HEK293 (cell line): ENCODE measurements around the gene SLC35F3.
A peak's percentile ranks its signal among the peaks of the same experiment; 100 is the strongest.

ENCODE experiments used
- CTCF ChIA-PET: fragments of 350-600 bp; formaldehyde crosslinking; extraction: SDS; loops from one replicate; lab custom pipeline; 2021; ENCODE audit warnings: antibody characterized with exemption; lab: Yijun Ruan, JAX
- POLR2A ChIA-PET: fragments of 300-600 bp; formaldehyde crosslinking; extraction: SDS; loops from one replicate; lab custom pipeline; 2020; ENCODE audit warnings: antibody characterized with exemption, inconsistent platforms; lab: Yijun Ruan, JAX
- H3K27ac ChIP-seq: fragments of 200-500 bp; sonication (Bioruptor generic); 2 replicates; pipeline ENCODE4 v1.5.1; 2014; ENCODE audit warnings: low read depth, low read length, control low read depth, inconsistent platforms; ENCODE audit errors: extremely low read depth
- H3K36me3 ChIP-seq, 2 experiments: fragments of 200-500 bp in 1 of 2; sonication (Bioruptor generic) in 1 of 2; 1 replicate in 1 of 2; 2 replicates in 1 of 2; pipeline ENCODE4 v1.5.1; 2014 to 2017; ENCODE audit warnings: inconsistent platforms in 2 of 2, low read length in 2 of 2; ENCODE audit not compliant: control insufficient read depth in 2 of 2, insufficient read depth in 1 of 2
- H3K4me1 ChIP-seq: fragments of 200-500 bp; sonication (Bioruptor generic); 2 replicates; pipeline ENCODE4 v1.5.1; 2014; ENCODE audit warnings: mild to moderate bottlenecking, low read length, inconsistent platforms; ENCODE audit not compliant: control insufficient read depth, insufficient read depth
- H3K4me3 ChIP-seq: 2 replicates; pipeline ENCODE4 v1.5.1; 2011; ENCODE audit warnings: low read depth, mild to moderate bottlenecking, control low read depth, low read length, moderate library complexity
- H3K9me3 ChIP-seq: fragments of 200-500 bp; sonication (Bioruptor generic); 2 replicates; pipeline ENCODE4 v1.5.1; 2014; ENCODE audit warnings: low read depth, low read length, inconsistent platforms; ENCODE audit not compliant: control insufficient read depth, insufficient read depth
- ATF2 ChIP-seq: fragments of 450-650 bp; formaldehyde crosslinking; IDR thresholded peaks from 2 replicates; pipeline ENCODE4 v1.5.1; 2016; ENCODE audit warnings: missing biosample characterization, missing genetic modification characterization, low read depth
- HIC1 ChIP-seq: fragments of 450-650 bp; formaldehyde crosslinking; IDR thresholded peaks from 2 replicates; pipeline ENCODE4 v1.5.1; 2016; ENCODE audit warnings: missing biosample characterization, missing genetic modification characterization
- HOXA7 ChIP-seq: sonication (generic); formaldehyde crosslinking; IDR thresholded peaks from 2 replicates; pipeline ENCODE4 v1.8.1; 2022; ENCODE audit warnings: missing genetic modification reagents, borderline replicate concordance
- IKZF3 ChIP-seq: fragments of 450-650 bp; IDR thresholded peaks from 2 replicates; pipeline ENCODE4 v1.5.0; 2018; ENCODE audit warnings: missing biosample characterization, mild to moderate bottlenecking, missing genetic modification characterization, moderate library complexity
- KLF8 ChIP-seq: fragments of 450-650 bp; formaldehyde crosslinking; IDR thresholded peaks from 2 replicates; pipeline ENCODE4 v1.5.1; 2016; ENCODE audit warnings: missing biosample characterization, missing genetic modification characterization
- WT1 ChIP-seq: fragments of 450-650 bp; formaldehyde crosslinking; IDR thresholded peaks from 2 replicates; pipeline ENCODE4 v1.5.1; 2016; ENCODE audit warnings: missing biosample characterization, missing genetic modification characterization
- ZBTB21 ChIP-seq: fragments of 450-650 bp; formaldehyde crosslinking; IDR thresholded peaks from 2 replicates; pipeline ENCODE4 v1.5.1; 2017; ENCODE audit warnings: missing biosample characterization, missing genetic modification characterization
- ZBTB8A ChIP-seq: fragments of 450-650 bp; formaldehyde crosslinking; IDR thresholded peaks from 2 replicates; pipeline ENCODE4 v1.5.1; 2016; ENCODE audit warnings: missing biosample characterization, missing genetic modification characterization
- ZFHX2 ChIP-seq: fragments of 450-650 bp; formaldehyde crosslinking; conservative IDR thresholded peaks from 2 replicates; pipeline ENCODE4 v1.5.1; 2016; ENCODE audit warnings: missing biosample characterization, missing genetic modification characterization
- ZFP37 ChIP-seq: fragments of 450-650 bp; formaldehyde crosslinking; IDR thresholded peaks from 2 replicates; pipeline ENCODE4 v1.5.1; 2016; ENCODE audit warnings: missing biosample characterization, missing genetic modification characterization
- ZNF10 ChIP-seq: fragments of 450-650 bp; formaldehyde crosslinking; IDR thresholded peaks from 2 replicates; pipeline ENCODE4 v1.5.1; 2017; ENCODE audit warnings: missing biosample characterization, missing genetic modification characterization
- ZNF146 ChIP-seq: fragments of 450-650 bp; formaldehyde crosslinking; IDR thresholded peaks from 2 replicates; pipeline ENCODE4 v1.5.1; 2016; ENCODE audit warnings: missing biosample characterization, missing genetic modification characterization
- ZNF16 ChIP-seq: fragments of 450-650 bp; formaldehyde crosslinking; IDR thresholded peaks from 2 replicates; pipeline ENCODE4 v1.5.1; 2016; ENCODE audit warnings: low read depth, missing biosample characterization, missing genetic modification characterization
- ZNF169 ChIP-seq: fragments of 450-650 bp; formaldehyde crosslinking; IDR thresholded peaks from 2 replicates; pipeline ENCODE4 v1.5.1; 2016; ENCODE audit warnings: missing biosample characterization, missing genetic modification characterization
- ZNF174 ChIP-seq: fragments of 450-650 bp; formaldehyde crosslinking; IDR thresholded peaks from 2 replicates; pipeline ENCODE4 v1.5.0; 2017; ENCODE audit warnings: missing biosample characterization, mild to moderate bottlenecking, missing genetic modification characterization
- ZNF2 ChIP-seq: fragments of 450-650 bp; formaldehyde crosslinking; IDR thresholded peaks from 2 replicates; pipeline ENCODE4 v1.5.1; 2016; ENCODE audit warnings: missing biosample characterization, missing genetic modification characterization
- ZNF266 ChIP-seq: fragments of 450-650 bp; formaldehyde crosslinking; IDR thresholded peaks from 2 replicates; pipeline ENCODE4 v1.5.1; 2016; ENCODE audit warnings: missing biosample characterization, missing genetic modification characterization, low read depth
- ZNF280D ChIP-seq: fragments of 450-650 bp; formaldehyde crosslinking; IDR thresholded peaks from 2 replicates; pipeline ENCODE4 v1.5.1; 2016; ENCODE audit warnings: missing biosample characterization, missing genetic modification characterization
- ZNF302 ChIP-seq: fragments of 450-650 bp; formaldehyde crosslinking; IDR thresholded peaks from 2 replicates; pipeline ENCODE4 v1.5.1; 2016; ENCODE audit warnings: missing biosample characterization, missing genetic modification characterization, low read depth
- ZNF366 ChIP-seq: fragments of 450-650 bp; formaldehyde crosslinking; conservative IDR thresholded peaks from 2 replicates; pipeline ENCODE4 v1.5.1; 2016; ENCODE audit warnings: missing biosample characterization, missing genetic modification characterization
- ZNF433 ChIP-seq: fragments of 450-650 bp; formaldehyde crosslinking; IDR thresholded peaks from 2 replicates; pipeline ENCODE4 v1.5.1; 2016; ENCODE audit warnings: missing biosample characterization, missing genetic modification characterization, low read depth
- ZNF473 ChIP-seq: fragments of 450-650 bp; formaldehyde crosslinking; IDR thresholded peaks from 2 replicates; pipeline ENCODE4 v1.5.1; 2017; ENCODE audit warnings: missing biosample characterization, missing genetic modification characterization
- ZNF501 ChIP-seq: fragments of 450-650 bp; formaldehyde crosslinking; IDR thresholded peaks from 2 replicates; pipeline ENCODE4 v1.5.1; 2016; ENCODE audit warnings: missing biosample characterization, missing genetic modification characterization
- ZNF514 ChIP-seq: fragments of 450-650 bp; formaldehyde crosslinking; IDR thresholded peaks from 2 replicates; pipeline ENCODE4 v1.5.1; 2016; ENCODE audit warnings: missing biosample characterization, missing genetic modification characterization
- ZNF561 ChIP-seq: fragments of 450-650 bp; IDR thresholded peaks from 2 replicates; pipeline ENCODE4 v1.5.1; 2018; ENCODE audit warnings: missing biosample characterization, missing genetic modification characterization, borderline replicate concordance
- ZNF621 ChIP-seq: fragments of 450-650 bp; formaldehyde crosslinking; IDR thresholded peaks from 2 replicates; pipeline ENCODE4 v1.5.1; 2017; ENCODE audit warnings: missing biosample characterization, missing genetic modification characterization
- ZNF677 ChIP-seq: fragments of 450-650 bp; IDR thresholded peaks from 2 replicates; pipeline ENCODE4 v1.5.0; 2018; ENCODE audit warnings: missing biosample characterization, mild to moderate bottlenecking, missing genetic modification characterization, moderate library complexity
- ZNF692 ChIP-seq: fragments of 450-650 bp; formaldehyde crosslinking; IDR thresholded peaks from 2 replicates; pipeline ENCODE4 v1.5.1; 2016; ENCODE audit warnings: missing biosample characterization, missing genetic modification characterization
- ZNF830 ChIP-seq: fragments of 450-650 bp; IDR thresholded peaks from 2 replicates; pipeline ENCODE4 v1.5.0; 2018; ENCODE audit warnings: missing biosample characterization, missing genetic modification characterization, low read depth, mild to moderate bottlenecking, moderate library complexity
- ZXDB ChIP-seq: fragments of 450-650 bp; formaldehyde crosslinking; IDR thresholded peaks from 2 replicates; pipeline ENCODE4 v1.5.1; 2016; ENCODE audit warnings: missing biosample characterization, missing genetic modification characterization

Gene SLC35F3

GRCh38 chr1:233883671-233884070, 20.8 kb upstream of the SLC35F3 start:
- Histone ChIP-seq H3K9me3 (no peaks in the 10 kb centered on the region), H3K36me3 (no peaks in the 10 kb centered on the region), H3K27ac (no peak overlapping the region), H3K4me1 (no peaks in the 10 kb centered on the region), H3K4me3 (no peak overlapping the region)
- no peak for TF ChIP-seq ZNF174
- no peak for TF ChIP-seq ZXDB (tag by site-specific recombination)
- TF ChIP-seq ZNF302 (tag by site-specific recombination): no peak
- TF ChIP-seq ZNF16: no peak
- no peak for TF ChIP-seq ZBTB21 (tag by site-specific recombination)
- TF ChIP-seq ZNF10 (tag by site-specific recombination): no peak
- TF ChIP-seq ZNF2 (tag by site-specific recombination): no peak
- no peak for TF ChIP-seq ZNF433 (tag by site-specific recombination)
- TF ChIP-seq ATF2 (tag by site-specific recombination): no peak
- TF ChIP-seq ZNF692 (tag by site-specific recombination): no peak
- TF ChIP-seq WT1 (tag by site-specific recombination): no peak
- TF ChIP-seq IKZF3 (tag by site-specific recombination): no peak
- no peak for TF ChIP-seq ZNF266 (tag by site-specific recombination)
- TF ChIP-seq ZNF501 (tag by site-specific recombination): no peak
- TF ChIP-seq ZNF561: no peak
- TF ChIP-seq ZBTB8A (tag by site-specific recombination): no peak
- no peak for TF ChIP-seq ZNF169
- no peak for TF ChIP-seq ZNF830 (tag by site-specific recombination)
- TF ChIP-seq HOXA7: no peak
- no peak for TF ChIP-seq ZNF621 (tag by site-specific recombination)
- ChIA-PET CTCF (no interaction called here), POLR2A (no interaction called here)

GRCh38 chr1:233884461-233885151, 19.9 kb upstream of the SLC35F3 start:
- H3K4me1 ChIP-seq: no peaks in the 10 kb centered on the region
- no peak overlapping the region for H3K27ac ChIP-seq
- H3K4me3 ChIP-seq: no peak overlapping the region
- POLR2A ChIA-PET: no interaction called here
- no peaks in the 10 kb centered on the region for H3K36me3 ChIP-seq
- CTCF ChIA-PET: no interaction called here
- H3K9me3 ChIP-seq: no peaks in the 10 kb centered on the region; the same call in 1 of the 2 replicates
- TF ChIP-seq ZNF473 (no peak), ZFHX2 (tag by site-specific recombination) (0 out of 2 replicates have a peak, but pooled peaks have one; percentile 17), KLF8 (tag by site-specific recombination) (peak; percentile 53), HIC1 (tag by site-specific recombination) (peak; percentile 78), ZFP37 (tag by site-specific recombination) (peak; percentile 90), ZNF677 (tag by site-specific recombination) (no peak), ZBTB21 (tag by site-specific recombination) (peak; percentile 86), ZNF146 (tag by site-specific recombination) (peak; percentile 14; the same call in 1 of the 2 replicates), ZNF280D (tag by site-specific recombination) (0 out of 2 replicates have a peak, but pooled peaks have one; percentile 36), ZNF366 (tag by site-specific recombination) (peak; percentile 39; the same call in 1 of the 2 replicates), ZNF514 (tag by site-specific recombination) (no peak)
